GM10248 (cell line): ENCODE measurements around the gene GALNT1.

ENCODE experiments used
- CTCF ChIA-PET: fragments of 300-600 bp; sonication (Branson Sonifier 250); formaldehyde crosslinking; extraction: SDS; loops from one replicate; lab custom pipeline; 2021; ENCODE audit warnings: antibody characterized with exemption; lab: Yijun Ruan, JAX
- POLR2A ChIA-PET: fragments of 350-650 bp; sonication (Branson Sonifier 250); formaldehyde crosslinking; extraction: SDS; loops from one replicate; lab custom pipeline; 2020; ENCODE audit warnings: antibody characterized with exemption; lab: Yijun Ruan, JAX
- DNase-seq: peaks from one replicate; pipeline ENCODE4 v3.0.0; 2012; ENCODE audit errors: extremely low spot score
- TF ChIP-seq, protein P1 (sequence below): IDR thresholded peaks from 2 replicates; pipeline ENCODE4 v1.5.1; 2012; ENCODE audit warnings: mild to moderate bottlenecking, low read depth; ENCODE audit errors: extremely low read depth, missing control alignments, control extremely low read depth

The GALNT1 gene

DNA sequence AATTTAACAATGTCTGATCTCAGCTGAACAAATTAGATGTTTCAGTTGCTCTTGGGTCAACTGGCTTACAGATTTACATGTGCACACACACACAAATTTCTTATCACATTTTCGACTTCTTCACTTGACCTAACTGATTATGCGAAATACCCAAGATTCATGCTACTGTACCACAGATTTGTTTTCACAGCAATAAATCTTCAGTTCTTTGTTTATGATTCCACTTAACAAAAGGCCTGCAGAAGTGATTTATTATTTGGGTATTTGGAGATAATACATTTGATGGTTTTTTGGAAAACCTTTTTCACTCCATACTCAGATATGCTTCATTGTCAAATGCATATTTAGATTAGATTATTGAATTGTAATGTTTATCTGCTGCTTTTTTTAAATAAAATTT, 129.0 kb downstream of the GALNT1 start:
- DNase-seq, result no peak
- TF ChIP-seq, protein P1, sequence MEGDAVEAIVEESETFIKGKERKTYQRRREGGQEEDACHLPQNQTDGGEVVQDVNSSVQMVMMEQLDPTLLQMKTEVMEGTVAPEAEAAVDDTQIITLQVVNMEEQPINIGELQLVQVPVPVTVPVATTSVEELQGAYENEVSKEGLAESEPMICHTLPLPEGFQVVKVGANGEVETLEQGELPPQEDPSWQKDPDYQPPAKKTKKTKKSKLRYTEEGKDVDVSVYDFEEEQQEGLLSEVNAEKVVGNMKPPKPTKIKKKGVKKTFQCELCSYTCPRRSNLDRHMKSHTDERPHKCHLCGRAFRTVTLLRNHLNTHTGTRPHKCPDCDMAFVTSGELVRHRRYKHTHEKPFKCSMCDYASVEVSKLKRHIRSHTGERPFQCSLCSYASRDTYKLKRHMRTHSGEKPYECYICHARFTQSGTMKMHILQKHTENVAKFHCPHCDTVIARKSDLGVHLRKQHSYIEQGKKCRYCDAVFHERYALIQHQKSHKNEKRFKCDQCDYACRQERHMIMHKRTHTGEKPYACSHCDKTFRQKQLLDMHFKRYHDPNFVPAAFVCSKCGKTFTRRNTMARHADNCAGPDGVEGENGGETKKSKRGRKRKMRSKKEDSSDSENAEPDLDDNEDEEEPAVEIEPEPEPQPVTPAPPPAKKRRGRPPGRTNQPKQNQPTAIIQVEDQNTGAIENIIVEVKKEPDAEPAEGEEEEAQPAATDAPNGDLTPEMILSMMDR, result no peak
- POLR2A ChIA-PET, result no interaction called here
- CTCF ChIA-PET, result no interaction called here

GRCh38 chr18:35711227-35711626, 129.7 kb downstream of the GALNT1 start:
- CTCF ChIA-PET, result interaction anchor here (1.1 to 1.5 kb wide), 2 partner anchors 10 to 19 kb away, joined by 3 read pairs; no protein-coding TSS in a partner anchor
- no peak for DNase-seq
- TF ChIP-seq, protein P1, result no peak
- POLR2A ChIA-PET, result no interaction called here

DNA sequence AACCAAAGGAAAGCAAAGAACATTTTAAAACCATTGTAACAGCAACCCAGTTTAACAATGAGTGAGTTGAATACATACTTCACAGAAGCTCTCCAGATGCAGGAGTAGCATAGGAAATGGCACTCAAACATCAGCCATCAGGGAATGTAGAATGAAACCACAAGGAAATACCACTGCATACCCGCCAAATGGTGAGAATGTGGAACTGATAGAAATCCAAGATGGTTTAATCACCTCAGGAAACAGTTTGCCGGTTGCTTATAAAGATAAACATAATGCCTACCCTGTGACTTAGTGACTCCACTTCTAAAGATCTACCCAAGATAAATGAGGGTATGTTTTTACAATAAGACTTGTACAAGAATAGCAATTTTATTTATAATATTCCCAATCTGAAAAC, 132.0 kb downstream of the GALNT1 start:
- ChIA-PET CTCF (interaction anchor here (0.8 to 1.5 kb wide), 3 partner anchors 31 to 153 kb away, joined by 3 to 5 read pairs (median 3); no protein-coding TSS in a partner anchor), POLR2A (no interaction called here)
- TF ChIP-seq, protein P1, result no peak
- no peak for DNase-seq

DNA sequence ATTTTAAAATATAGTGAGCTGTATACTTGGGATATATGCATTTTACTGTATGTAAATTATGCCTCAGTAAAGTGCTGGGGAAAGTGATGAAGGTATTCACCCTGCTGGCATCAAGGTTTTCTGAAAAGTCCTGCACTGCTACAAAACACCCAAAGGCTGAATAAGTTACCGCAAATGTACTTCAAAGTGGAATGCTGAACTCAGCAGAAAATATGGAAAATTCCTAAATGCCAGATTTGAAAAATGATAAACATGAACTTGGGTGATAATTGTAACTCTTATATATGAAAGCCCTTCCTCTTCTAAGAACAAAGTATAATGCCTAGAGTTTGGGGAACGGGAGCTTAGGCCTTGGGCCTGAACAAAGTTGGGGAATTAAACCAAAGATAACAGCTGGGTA, 133.0 kb downstream of the GALNT1 start:
- TF ChIP-seq, protein P1, result no peak
- ChIA-PET CTCF (interaction anchor here (0.8 to 1.5 kb wide), 2 partner anchors 30 to 32 kb away, joined by 3 to 5 read pairs; no protein-coding TSS in a partner anchor), POLR2A (no interaction called here)
- no peak for DNase-seq

DNA sequence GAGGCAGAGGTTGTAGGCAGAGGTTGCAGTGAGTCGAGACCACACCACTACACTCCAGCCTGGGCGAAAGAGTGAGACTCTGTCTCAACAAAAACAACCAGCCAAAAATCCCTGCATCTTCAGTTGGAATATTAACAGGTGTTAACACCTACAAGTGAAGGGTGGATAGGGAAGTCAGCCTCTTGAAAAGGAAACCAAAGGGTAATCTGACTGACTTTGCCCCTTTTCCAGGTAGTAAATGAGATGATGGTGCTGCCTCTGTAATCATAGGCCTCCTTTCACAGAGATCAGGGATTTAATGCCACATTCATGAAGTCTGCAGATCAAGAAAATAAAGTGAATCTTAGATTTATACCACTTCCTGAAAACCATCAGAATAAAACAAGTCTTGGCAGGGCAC, 133.6 kb downstream of the GALNT1 start:
- ChIA-PET POLR2A (no interaction called here), CTCF (no interaction called here)
- TF ChIP-seq, protein P1, result no peak
- DNase-seq, result no peak

DNA sequence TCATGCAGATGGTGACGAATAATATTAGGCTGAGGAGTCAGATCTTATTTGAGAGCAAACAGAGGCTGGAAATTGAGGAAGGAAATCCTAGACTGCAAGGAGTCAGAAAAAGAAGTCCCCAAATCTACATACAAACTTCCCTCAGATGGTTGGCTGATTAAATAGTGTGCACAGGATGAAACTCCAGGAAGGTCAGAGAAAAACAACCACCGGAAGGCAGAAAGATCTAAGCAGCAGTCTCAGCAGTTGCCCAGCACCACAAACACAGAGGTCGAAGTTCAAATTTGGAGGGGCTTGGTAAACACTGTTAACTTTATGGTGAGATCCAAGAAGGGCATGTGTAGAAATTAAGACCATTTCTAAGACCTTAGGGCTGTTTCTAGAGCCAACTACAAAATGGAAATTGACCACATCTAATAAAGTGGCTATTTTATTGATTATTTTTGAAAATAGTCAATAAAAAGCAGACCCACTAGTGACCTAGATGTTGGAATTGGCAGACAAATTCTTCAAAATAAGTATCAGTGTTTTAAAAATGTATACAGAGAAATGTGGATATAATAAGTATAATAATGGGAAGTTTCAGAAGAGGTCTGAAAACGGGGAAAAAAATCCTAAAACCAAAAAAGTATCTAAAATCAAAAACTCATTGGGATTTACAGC, 134.8 kb downstream of the GALNT1 start:
- ChIA-PET CTCF (no interaction called here), POLR2A (no interaction called here)
- no peak for DNase-seq
- TF ChIP-seq, protein P1, result no peak
